Activated CD4-positive, alpha-beta T cell treated with anti-CD3 and anti-CD28 coated beads, Interleukin-10, Interleukin-2, amounts not matched to agents 100 ng/mL and 50 ng/mL, durations not matched to agents 16 hours and 8 hours (primary cell): ENCODE measurements around the gene LSM3.

Experiments used
- DNase-seq: peaks from one replicate; pipeline ENCODE4 v3.0.0-alpha.2; 2020

The LSM3 gene

DNA sequence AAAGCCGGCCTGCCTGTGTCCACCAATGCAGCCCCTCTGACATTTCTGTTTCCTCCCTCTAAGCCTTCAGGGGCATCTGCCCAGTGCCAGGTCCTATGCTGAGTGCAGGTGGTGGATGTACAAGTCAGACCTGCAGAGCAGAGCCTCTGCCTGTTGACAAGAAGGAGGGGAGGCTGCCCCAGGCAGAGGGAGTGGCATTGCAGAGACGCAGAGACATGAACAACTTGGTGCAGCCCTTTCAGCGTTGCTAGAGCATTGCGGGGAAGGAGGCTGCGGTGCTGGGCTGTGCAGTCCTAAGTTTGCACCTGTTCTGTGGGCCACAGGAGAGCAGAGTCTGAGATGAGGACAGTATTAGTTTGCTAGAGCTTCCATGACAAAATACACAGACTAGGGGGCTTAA is 65.2 kb downstream of the LSM3 start:
- no peak for DNase-seq

DNA sequence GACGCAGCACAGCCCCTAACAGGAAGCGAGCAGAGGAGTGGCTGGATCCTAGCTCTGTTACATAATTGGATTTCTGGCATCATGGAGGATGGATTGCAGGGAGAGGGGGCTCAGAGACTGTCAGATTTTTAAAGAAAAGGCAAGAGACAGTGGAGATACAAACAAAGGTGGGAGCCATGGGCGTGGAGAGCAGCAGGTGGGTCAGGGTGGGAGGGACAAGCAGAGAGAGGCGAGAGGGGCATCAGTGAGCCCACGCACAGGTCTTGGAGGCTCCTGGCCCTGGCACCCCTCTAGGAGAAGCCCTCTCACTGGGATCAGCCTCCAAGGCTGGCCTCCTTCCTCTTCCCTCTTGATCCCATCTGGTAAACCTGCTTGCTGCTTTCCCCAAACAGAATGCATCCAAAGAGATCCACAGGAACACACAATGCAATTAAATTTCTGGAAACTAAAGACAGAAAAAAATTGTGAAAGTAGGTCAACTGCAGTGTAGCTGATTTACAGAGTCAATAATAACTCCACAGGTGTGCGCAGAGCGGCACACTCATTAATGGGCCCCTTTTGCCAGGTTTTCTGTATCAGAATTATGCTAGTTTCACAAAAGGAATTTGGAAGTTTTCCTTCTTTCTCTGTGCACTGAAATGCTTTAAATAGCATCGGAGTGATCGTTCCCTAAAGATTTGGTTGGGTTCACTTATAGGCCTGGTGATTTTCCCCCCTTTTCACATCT is 66.1 kb downstream of the LSM3 start:
- DNase-seq = no peak

DNA sequence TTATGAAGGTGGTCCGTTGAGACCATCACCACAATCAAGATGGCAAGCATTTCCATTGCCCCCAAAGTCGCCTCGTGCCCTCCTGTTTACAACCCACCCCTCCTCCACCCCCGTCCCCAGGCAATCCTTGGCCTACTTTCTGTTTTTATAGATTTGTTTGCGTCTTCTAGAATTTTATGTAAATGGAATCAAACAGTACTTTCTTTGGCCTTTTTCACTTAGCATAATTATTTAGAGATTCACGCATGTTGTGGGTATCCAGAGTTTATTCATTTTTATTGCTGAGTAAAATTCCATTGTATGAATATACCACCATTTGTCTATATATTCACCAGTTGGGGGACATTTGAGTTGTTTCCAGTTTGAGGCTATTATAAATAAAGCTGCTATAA is 66.6 kb downstream of the LSM3 start:
- DNase-seq = no peak

DNA sequence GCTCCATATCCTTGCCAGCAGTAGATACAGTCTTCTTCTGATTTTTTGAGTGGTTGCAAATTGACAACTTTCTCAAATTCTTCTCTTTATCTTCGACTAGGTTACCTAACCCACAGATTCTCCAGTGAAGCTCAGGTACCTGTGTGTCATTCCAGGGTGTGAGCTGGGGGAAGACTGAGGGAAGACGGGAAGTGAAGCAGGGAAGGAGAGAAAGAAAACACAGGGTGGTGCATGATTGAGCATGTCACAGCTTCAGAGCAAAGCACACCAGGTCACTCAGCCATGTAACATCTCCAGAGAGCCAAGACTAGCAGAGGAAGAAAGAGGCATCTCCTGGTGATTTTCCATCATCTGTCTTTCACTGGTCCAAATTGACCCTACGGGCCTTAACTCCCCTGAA is 67.2 kb downstream of the LSM3 start:
- DNase-seq = no peak

DNA sequence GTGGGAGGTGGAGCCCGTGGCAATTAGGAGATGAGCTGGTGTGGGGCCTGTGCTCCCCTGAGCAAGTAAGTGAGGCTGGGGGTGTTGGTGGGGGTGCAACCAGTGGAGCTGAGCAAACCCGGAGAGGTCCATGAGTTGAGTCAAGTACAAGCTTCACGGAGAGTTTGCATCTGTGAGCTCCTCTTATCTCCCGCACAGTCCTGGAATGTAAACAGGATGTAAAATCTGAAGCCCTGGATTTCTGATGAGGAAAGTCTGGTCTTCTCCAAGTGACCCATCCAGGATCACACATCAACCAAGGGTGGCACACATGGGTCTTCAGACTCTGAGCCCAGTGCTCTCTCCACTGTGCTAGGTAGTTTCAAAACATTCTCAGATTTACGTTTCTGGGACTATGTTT is 67.8 kb downstream of the LSM3 start:
- no peak for DNase-seq

DNA sequence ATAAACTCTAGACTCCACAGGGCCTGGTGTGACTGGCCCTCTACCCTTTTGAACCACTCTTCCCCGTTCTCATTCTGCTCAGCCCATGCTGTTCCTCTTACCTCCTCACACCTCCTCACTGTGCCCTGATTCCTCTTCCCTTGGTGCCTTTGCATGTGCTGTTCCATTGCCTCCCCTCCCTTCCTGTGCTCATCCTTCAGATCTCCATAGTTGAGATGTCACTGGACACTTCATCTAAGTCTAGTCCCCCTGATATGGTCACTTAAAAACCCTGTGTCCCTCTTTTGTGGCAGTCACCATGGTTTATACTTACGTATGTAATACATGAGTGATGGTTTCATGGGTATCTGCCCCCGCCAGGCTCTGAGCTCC is 69.8 kb downstream of the LSM3 start:
- no peak for DNase-seq

DNA sequence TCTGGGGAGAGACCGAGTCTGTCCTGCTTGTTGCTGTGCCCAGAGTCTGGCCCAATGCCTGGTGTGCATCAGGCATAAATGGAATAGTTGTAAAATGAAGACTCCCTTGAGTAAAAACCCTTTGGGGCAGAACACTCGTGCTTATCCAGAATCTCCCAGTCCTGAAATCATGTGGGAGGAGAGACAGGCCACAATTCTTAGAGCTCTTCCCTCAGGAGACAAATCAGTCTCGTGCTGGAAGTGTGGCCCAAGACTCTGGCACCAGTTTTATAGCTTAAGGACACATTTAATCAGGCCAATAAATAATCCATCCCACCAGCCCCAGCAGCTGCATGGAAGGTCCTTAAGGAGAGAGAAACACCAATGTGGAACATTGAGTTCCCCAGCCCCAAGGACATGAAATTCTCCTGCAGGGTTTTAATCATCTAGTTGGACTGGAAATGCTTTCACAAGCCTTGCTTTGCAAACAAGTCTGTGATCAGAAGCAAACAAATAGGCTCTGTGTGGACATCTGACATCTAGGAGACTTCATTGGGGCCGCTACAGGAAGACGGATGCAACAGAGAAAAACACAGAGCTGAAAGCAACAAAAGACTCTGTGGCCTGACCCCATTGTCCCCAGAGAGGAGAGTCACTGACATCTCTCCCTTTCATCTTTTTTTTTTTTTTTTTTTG is 70.4 kb downstream of the LSM3 start:
- no peak for DNase-seq
